Measurements from ENCODE around the gene RNF151. TPM values are rescaled to one million over a fixed set of nuclear protein-coding genes. Genes with fewer than 3 reads are reported as not detected.
A peak's percentile ranks its signal among the peaks of the same experiment; 100 is the strongest.
"Not testable (repeated sequence)": the region's sequence is repeated elsewhere in the genome, so short reads cannot be mapped to it uniquely, and the experiment has no call there.

RNF151 gene
- total RNA-seq, 5 donors from 2014 or later (not counting 1 experiment from before 2014, with no cell fraction given): 0.38 to 0.66 (median 0.44) TPM; not detected in 2

- H3K27me3 ChIP-seq (replicated peaks in 1 of 2; ENCODE audit: control insufficient read depth in 2 of 2, extremely low read depth in 1 of 2, insufficient read depth in 2 of 2, low read length in 1 of 2); H3K9me3 ChIP-seq; DNase-seq; H3K27me3 Mint-ChIP-seq; POLR2A ChIA-PET; ATAC-seq (replicated peaks in 1 of 4); CTCF ChIA-PET; H3K9me3 Mint-ChIP-seq; H3K4me3 ChIP-seq (ENCODE audit: control insufficient read depth in 1 of 2, extremely low read depth in 1 of 2, low read length in 1 of 2): not testable (repeated sequence)
- Mint-ChIP-seq H3K27ac (peak overlapping the region; percentile 88 to 91), H3K4me1 (peaks cover 37 to 53% (median 49%) of the 10 kb centered on the region in 3 donors), H3K36me3 (peaks cover 21% of the 10 kb centered on the region), H3K4me3 (peak overlapping the region; percentile 91 to 93 (median 91))
- H3K4me1 ChIP-seq (ENCODE audit: control insufficient read depth in 1 of 2, extremely low read depth in 1 of 2, insufficient read depth in 2 of 2, low read length in 2 of 2): peaks cover 12 to 65% of the 10 kb centered on the region in 2 experiments
- peaks cover 7 to 26% of the 10 kb centered on the region in 2 donors for H3K36me3 ChIP-seq (ENCODE audit: control insufficient read depth in 2 of 2, extremely low read depth in 1 of 2, insufficient read depth in 1 of 2, low read length in 1 of 2)
- peak overlapping the region; percentile 38 for H3K27ac ChIP-seq (ENCODE audit: low read length)
- 55% methylated on average over 23 of the region's 37 CpGs for WGBS (ENCODE audit: insufficient coverage)
These were observed 4.2 kb upstream of the RNF151 start for GRCh38 chr16:1962161-1963153.

DNA sequence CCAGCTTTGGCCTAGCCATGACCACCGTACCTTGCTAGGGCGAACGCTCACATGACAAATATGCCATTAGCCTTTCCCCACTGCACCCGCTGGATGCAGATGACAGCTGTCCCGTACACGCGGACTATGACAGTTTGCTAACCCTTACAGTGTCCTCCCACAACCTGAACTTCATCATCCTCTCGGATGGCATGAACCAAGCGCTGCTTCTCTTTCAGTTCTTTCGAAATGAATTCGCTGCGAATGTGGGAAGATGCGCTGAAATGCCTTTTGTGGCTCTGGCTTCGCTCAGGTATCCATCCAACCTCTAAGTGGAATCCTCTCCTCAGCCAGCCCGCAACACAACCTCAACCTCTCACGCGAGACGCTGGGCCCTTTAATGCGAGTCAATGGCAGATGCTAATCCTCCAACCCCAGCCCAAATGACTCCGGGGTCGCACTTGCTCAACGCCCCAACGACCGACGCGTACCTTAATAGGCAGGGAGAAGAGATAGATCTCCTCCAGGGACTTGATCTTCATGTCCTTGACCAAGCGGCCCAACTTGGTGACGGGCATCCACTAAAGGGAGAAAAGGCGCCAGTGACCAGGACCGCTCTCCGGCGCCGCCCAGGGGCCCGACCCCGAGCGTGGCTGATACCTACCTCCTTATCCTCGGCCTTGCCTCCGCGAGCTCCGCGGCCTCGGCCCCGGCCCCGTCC, 2.7 kb upstream of the RNF151 start:
- Histone ChIP-seq H3K4me1 (ENCODE audit: control insufficient read depth in 1 of 2, extremely low read depth in 1 of 2, insufficient read depth in 2 of 2, low read length in 2 of 2) (peaks cover 12 to 61% of the 10 kb centered on the region in 2 experiments), H3K36me3 (ENCODE audit: control insufficient read depth in 2 of 2, extremely low read depth in 1 of 2, insufficient read depth in 1 of 2, low read length in 1 of 2) (peaks cover 7 to 26% of the 10 kb centered on the region in 2 donors), H3K27ac (ENCODE audit: low read length) (peak overlapping the region; percentile 97), H3K4me3 (ENCODE audit: control insufficient read depth in 1 of 2, extremely low read depth in 1 of 2, low read length in 1 of 2) (peak overlapping the region; percentile 83 to 95), H3K9me3 (no peaks in the 10 kb centered on the region), H3K27me3 (replicated peaks in 1 of 2; ENCODE audit: control insufficient read depth in 2 of 2, extremely low read depth in 1 of 2, insufficient read depth in 2 of 2, low read length in 1 of 2) (no peaks in the 10 kb centered on the region)
- peaks cover 37 to 53% (median 49%) of the 10 kb centered on the region in 3 donors for H3K4me1 Mint-ChIP-seq
- peaks cover 21% of the 10 kb centered on the region for H3K36me3 Mint-ChIP-seq
- no peaks in the 10 kb centered on the region for H3K27me3 Mint-ChIP-seq
- ChIA-PET POLR2A (interaction anchor here (0.7 to 1.4 kb wide), 10 partner anchors 21 to 550 kb away, joined by 3 to 12 read pairs (median 4); partner anchors contain the start of genes ATP6V0C (in 1 of the 2), MSRB1 (in 1 of the 2), NUBP2 (in 1 of the 2) and PKD1 (in 1 of the 2)), CTCF (interaction anchor here in 1 of 2 donors (0.7 to 1.0 kb wide), 2 partner anchors 28 to 176 kb away, joined by 3 to 6 read pairs; no protein-coding TSS in a partner anchor)
- peak overlapping the region; percentile 91 to 93 (median 91) for H3K4me3 Mint-ChIP-seq
- WGBS (ENCODE audit: insufficient coverage): 10% methylated on average over 27 of the region's 44 CpGs
- peak overlapping the region; percentile 88 to 91 for H3K27ac Mint-ChIP-seq
- H3K9me3 Mint-ChIP-seq: no peaks in the 10 kb centered on the region
- DNase-seq (peak in 13 of 35 experiments; percentile 24 to 58 (median 33)), ATAC-seq (replicated peaks in 1 of 4) (peak in 3 of 4 experiments; percentile 0 to 27 (median 24))

DNA sequence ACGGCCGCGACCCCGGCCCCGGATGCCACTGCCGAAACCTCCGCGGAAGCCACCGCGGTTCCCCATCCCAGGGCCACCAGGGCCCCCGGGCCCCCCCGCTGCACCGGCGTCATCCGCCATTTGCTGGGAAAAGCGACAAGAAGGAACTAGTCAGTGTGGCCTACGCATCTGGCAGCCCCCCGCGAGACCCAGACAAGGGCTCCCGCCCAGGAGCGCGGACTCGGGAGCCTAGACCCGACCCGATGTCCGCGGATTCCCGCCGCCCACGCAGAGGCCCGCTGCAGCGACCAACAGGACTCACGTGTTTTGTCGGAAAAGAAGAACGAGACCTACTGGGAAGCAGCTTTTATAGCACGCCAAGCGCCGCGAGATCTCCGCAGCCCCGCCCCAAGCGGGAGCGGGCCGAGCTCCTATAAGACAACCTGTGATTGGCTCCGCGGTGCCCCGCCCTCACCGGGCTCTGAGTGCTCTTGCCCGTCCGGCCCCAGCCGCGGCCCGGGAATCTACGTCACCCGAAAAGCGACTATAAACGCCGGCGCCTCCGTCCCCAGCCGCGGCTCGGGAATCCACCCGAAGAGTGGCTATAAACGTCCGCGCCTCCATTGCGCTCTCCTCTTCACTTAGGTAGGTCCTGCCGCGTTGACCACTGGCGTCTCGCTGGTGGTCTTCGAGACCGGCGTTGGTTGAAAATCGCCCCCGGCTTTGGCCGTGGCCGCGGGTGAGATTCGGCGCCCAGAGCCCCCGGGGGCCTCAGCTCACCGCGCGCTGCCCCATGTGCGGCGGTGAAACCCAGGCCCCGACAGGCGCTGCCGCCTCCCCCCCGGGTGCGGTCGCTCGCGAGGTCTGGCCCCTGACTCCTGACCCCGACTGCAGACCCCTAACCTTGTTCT, 1.9 kb upstream of the RNF151 start, which contains the start of gene RPS2:
RPS2 (minus strand) TSS at position 321 of the 890 bp plus-strand sequence; CDS start at position 120, 201 bp downstream.
- DNase-seq: peak; percentile 93 to 100 (median 98)
- H3K27me3 Mint-ChIP-seq: no peaks in the 10 kb centered on the region
- H3K9me3 Mint-ChIP-seq: no peaks in the 10 kb centered on the region
- ChIA-PET POLR2A (interaction anchor here (0.5 to 1.4 kb wide), 14 partner anchors 20 to 1319 kb away, joined by 3 to 12 read pairs (median 4); partner anchors contain the start of genes ATP6V0C (in 1 of the 2), MSRB1 (in 1 of the 2), NUBP2 (in 1 of the 2) and PKD1 (in 1 of the 2)), CTCF (interaction anchor here in 1 of 2 donors (0.7 to 1.0 kb wide), 2 partner anchors 27 to 176 kb away, joined by 3 to 6 read pairs; no protein-coding TSS in a partner anchor)
- peaks cover 37 to 49% (median 45%) of the 10 kb centered on the region in 3 donors for H3K4me1 Mint-ChIP-seq
- H3K27ac Mint-ChIP-seq: peak within 1 kb of the TSS; percentile 95 to 96
- Histone ChIP-seq H3K4me1 (ENCODE audit: control insufficient read depth in 1 of 2, extremely low read depth in 1 of 2, insufficient read depth in 2 of 2, low read length in 2 of 2) (peaks cover 12 to 55% of the 10 kb centered on the region in 2 experiments), H3K4me3 (ENCODE audit: control insufficient read depth in 1 of 2, extremely low read depth in 1 of 2, low read length in 1 of 2) (peak within 1 kb of the TSS; percentile 83 to 95), H3K27me3 (replicated peaks in 1 of 2; ENCODE audit: control insufficient read depth in 2 of 2, extremely low read depth in 1 of 2, insufficient read depth in 2 of 2, low read length in 1 of 2) (no peaks in the 10 kb centered on the region), H3K27ac (ENCODE audit: low read length) (peak within 1 kb of the TSS; percentile 97), H3K9me3 (no peaks in the 10 kb centered on the region), H3K36me3 (ENCODE audit: control insufficient read depth in 2 of 2, extremely low read depth in 1 of 2, insufficient read depth in 1 of 2, low read length in 1 of 2) (peaks cover 7 to 26% of the 10 kb centered on the region in 2 donors)
- peaks cover 21% of the 10 kb centered on the region for H3K36me3 Mint-ChIP-seq
- WGBS (ENCODE audit: insufficient coverage): under 1% methylated on average over 87 of the region's 97 CpGs
- peak; percentile 86 to 89 (median 88) for ATAC-seq (replicated peaks in 1 of 4)
- peak within 1 kb of the TSS; percentile 91 to 93 (median 91) for H3K4me3 Mint-ChIP-seq

DNA sequence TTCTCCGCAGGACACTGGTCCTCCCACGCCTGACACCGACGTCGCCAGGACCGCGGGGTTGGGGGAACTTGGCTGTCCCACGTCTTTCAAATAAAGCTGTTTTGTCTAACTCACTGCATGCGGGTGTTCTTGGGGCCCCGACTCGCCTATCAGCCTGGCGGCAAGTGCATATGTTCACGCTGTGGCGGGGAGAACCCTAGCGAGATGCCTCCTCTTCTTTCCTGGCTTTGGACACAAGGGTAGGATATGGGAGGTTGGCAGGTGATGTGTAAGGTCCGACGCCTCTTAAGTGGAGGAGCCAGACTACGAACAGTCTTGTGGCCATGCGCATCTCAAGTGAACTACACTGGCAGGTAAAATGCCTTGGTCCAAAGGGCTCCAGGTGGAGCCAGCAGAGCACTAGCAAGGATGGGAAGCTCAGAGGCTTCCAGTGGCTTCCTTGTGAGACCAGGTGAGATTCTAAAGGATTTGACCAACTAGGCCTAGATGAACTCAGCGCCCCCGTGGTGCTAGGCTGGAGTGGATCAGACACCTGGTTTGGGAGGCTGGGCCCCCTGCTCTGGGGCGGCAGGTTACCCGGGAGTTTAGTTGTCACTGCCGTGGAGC, 1.2 kb upstream of the RNF151 start:
- Histone ChIP-seq H3K36me3 (ENCODE audit: control insufficient read depth in 2 of 2, extremely low read depth in 1 of 2, insufficient read depth in 1 of 2, low read length in 1 of 2) (peaks cover 7 to 26% of the 10 kb centered on the region in 2 donors), H3K4me3 (ENCODE audit: control insufficient read depth in 1 of 2, extremely low read depth in 1 of 2, low read length in 1 of 2) (peak overlapping the region; percentile 83 to 95), H3K27me3 (replicated peaks in 1 of 2; ENCODE audit: control insufficient read depth in 2 of 2, extremely low read depth in 1 of 2, insufficient read depth in 2 of 2, low read length in 1 of 2) (no peaks in the 10 kb centered on the region), H3K9me3 (no peaks in the 10 kb centered on the region), H3K4me1 (ENCODE audit: control insufficient read depth in 1 of 2, extremely low read depth in 1 of 2, insufficient read depth in 2 of 2, low read length in 2 of 2) (peaks cover 12 to 50% of the 10 kb centered on the region in 2 experiments), H3K27ac (ENCODE audit: low read length) (peak overlapping the region; percentile 97)
- Mint-ChIP-seq H3K4me3 (peak overlapping the region; percentile 91 to 93 (median 91)), H3K36me3 (peaks cover 21% of the 10 kb centered on the region), H3K27ac (peak overlapping the region; percentile 95 to 96), H3K9me3 (no peaks in the 10 kb centered on the region), H3K4me1 (peaks cover 31 to 43% (median 40%) of the 10 kb centered on the region in 3 donors), H3K27me3 (no peaks in the 10 kb centered on the region)
- ATAC-seq (replicated peaks in 1 of 4) (peak in 3 of 4 experiments; percentile 2 to 10 (median 6)), DNase-seq (no peak)
- ChIA-PET POLR2A (interaction anchor here (0.5 to 1.4 kb wide), 10 partner anchors 21 to 981 kb away, joined by 3 to 11 read pairs (median 4); partner anchors contain the start of genes ATP6V0C (in 1 of the 2), NUBP2 (in 1 of the 2), PKD1 (in 1 of the 2) and SPSB3 (in 1 of the 2)), CTCF (interaction anchor here in 1 of 2 donors (1.0 kb wide), 1 partner anchor 175 kb away, joined by 6 read pairs; no protein-coding TSS in a partner anchor)
- 19% methylated on average over 23 of the region's 24 CpGs for WGBS (ENCODE audit: insufficient coverage)
